NCI-H510A (cell line): ENCODE measurements around the gene GUK1.
"Not testable (repeated sequence)": the region's sequence is repeated elsewhere in the genome, so short reads cannot be mapped to it uniquely, and the experiment has no call there.

Experiments used
- DNase-seq: peaks from one replicate; lab custom pipeline; 2025; lab: John Stamatoyannopoulos, UW

The GUK1 gene

DNA sequence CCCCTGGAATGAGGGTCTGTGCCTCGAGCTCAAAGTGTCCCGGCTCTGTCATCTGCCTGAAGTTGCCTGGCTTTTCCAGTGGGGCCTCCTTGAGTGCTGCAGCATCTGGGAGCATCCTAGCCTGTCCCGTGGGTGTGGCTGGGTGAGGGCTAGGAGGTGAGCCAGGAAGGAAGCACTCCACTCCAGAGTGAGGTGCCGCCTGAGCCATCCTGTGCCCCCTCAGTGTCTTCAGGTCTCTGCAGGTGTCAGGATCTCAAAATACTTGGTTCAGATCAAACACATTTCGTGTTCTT lies 37.0 kb downstream of the GUK1 start:
- DNase-seq = no peak

GRCh38 chr1:228177721-228178710 lies 37.9 kb downstream of the GUK1 start:
- DNase-seq = no peak

DNA sequence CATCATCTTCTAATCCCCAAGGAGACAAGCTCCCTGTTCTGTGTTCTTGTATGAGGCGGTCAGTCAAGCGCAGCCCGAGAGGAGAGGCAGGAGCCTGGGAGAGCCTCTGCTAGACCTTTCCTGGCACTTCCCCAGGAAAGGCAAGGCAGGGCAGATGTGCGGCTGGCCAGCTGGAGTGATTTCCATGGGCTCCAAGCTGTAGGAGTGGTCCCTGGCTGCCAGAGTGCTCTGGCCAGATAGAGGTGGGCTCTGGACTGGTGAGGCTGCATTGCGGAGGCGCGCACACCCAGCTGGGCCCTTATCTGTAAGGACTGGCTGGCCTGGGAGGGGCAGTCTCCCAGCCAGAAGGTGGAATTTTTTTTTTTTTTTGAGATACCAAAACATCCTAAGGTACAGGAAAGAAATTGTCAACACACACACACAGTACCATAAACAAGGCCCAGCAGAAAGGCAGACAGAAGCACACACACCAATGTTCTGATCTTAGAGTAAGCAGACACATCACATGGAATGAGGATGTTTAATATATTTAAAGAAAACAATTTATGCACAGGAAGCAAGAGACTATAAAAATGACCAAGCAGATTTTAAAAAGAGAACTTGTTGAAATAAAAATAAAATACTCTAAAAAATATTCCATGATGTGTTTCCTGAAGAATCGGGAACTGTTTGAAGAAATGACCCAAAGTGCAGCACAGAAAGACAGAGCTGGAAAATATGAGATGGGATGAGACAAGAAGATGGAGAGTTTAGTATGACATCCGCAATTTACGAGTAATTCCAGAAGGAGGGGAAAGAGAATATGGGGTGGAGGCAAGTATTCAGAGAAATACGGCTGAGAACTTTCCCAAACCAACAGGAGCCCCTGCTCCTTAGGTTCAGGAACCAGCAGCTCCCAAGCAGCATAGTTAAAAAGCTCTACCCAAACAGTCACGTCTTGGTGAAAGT lies 38.9 kb downstream of the GUK1 start:
- DNase-seq = no peak

- DNase-seq = no peak
Measured at GRCh38 chr1:228180271-228180958, 40.3 kb downstream of the GUK1 start.

- DNase-seq = no peak
Measured at GRCh38 chr1:228180959-228181644, 41.0 kb downstream of the GUK1 start.

DNA sequence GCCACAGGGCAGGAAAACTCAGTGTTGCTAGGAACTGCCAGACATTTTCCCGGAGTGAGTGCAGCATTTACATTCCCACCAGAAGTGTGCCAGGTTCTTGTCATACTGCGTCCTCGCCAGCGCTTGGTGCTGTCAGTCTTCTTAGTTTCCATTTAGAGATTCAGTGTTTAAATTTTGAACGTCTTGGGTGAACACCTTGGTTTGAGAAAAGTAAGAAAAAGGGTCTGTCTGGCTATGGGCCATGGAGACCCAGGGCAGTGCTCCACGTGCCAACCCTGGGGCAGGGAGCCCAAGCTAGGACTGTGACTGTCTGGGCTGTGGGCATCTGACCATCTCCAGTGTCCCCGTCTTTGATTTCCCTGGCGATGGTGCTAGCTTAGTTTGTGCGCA lies 41.6 kb downstream of the GUK1 start:
- DNase-seq = no peak

- DNase-seq = no peak
Measured at GRCh38 chr1:228182296-228183030, 42.4 kb downstream of the GUK1 start.

GRCh38 chr1:228184152-228184551 lies 44.1 kb downstream of the GUK1 start:
- no peak for DNase-seq

DNA sequence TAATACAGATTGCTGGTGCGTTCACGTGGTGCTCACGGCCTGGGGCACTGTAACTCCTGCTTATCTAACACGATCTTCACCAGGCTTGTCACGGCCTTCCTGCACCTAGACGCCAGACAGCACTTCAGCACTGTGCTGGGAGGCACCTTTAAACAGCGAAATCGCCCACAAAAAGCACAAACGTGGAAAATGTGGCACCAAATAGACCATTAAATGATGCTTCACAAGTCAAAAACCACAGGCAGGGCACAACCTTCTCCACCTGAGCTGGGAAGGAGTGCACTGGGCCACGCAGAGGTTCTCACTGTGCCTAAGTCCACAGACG lies 45.5 kb downstream of the GUK1 start:
- no peak for DNase-seq

- not testable (repeated sequence) for DNase-seq
Measured at GRCh38 chr1:228188249-228188648, 48.2 kb downstream of the GUK1 start.

- DNase-seq = no peak
Measured at GRCh38 chr1:228190182-228190581, 50.1 kb downstream of the GUK1 start.

GRCh38 chr1:228190778-228191177 lies 50.7 kb downstream of the GUK1 start:
- DNase-seq = no peak

DNA sequence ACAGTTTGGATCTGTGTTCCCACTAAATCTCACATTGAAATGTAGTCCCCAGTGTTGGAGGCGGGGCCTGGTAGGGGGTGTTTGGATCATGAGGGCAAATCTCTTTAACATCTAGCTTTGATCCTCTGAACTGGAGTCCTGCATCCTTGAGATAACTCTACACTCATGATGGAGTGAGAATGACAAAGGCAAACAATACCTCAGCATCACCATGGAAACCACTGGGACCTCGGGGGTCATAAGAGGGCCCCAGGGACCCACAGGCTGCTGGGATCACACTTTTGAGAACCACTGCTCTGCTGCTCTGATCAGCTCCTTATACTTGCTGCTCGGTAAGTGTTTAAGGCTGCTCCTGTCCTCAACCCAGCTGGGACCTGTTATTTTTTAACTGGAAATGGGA lies 54.4 kb downstream of the GUK1 start:
- no peak for DNase-seq

DNA sequence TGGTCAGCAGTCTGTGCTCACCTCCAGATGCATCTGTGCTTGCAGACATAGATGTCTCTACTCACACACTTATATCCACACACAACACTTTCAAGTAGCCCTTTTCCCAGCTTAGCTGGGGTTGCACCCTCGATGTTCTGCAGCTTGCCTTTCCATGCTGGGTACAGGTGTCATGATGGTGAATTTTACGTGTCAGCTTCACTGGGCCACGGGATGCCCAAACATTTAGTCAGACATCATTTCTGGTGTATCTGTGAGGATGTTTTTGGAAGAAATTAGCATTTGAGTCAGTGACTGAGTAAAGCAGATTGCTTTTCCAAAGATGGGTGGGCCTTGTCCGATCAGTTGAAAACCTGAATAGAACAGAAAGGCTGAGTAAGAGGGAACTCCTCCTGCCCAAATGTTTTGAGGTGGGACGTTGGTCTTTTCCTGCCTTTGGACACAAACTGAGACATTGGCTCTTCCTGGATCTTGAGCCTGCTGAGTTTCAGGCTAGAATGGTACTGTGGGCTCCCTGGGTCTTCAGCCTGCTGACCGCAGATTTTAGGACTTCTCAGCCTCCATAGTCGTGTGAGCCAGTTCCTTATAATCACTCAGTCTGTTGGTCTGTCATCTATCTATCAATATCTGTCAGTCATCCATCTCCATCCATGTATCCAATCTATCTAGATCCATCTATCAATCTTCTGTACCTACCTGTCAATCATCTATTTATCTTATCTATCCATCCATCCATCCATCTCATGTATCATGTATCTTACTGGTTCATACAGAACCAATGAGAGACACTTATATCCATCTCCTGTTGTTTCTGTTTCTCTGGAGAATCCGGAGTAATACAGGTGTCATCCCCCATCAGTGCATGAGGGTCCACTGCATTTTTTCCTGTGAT lies 55.1 kb downstream of the GUK1 start:
- DNase-seq = no peak

GRCh38 chr1:228197555-228198147 lies 57.6 kb downstream of the GUK1 start:
- no peak for DNase-seq
